Measurements from ENCODE around the gene APOA4.
"Not testable (repeated sequence)": the region's sequence is repeated elsewhere in the genome, so short reads cannot be mapped to it uniquely, and the experiment has no call there.

APOA4 gene

DNA sequence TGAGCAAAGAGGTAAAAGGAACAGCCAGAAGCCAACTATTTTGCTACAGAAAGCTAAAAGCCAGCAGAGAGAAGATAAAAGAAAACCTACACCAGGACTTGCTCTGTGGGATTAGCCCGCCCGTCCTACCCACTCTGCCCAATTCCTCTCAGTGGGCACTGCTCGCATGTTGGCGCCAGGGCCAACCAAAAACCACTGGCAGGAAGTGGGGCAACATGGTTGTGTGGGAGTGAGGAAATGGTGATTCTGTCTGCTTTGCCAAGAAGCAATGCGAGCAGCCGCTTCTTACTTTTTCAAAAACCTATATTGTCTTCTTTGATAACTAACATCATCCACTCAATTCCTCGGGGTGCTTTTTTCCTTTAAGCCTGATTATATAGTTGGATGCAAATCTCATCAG, 28.5 kb upstream of the APOA4 start:
- H3K27ac ChIP-seq = no peak overlapping the region
- no peak for DNase-seq (ENCODE audit: low read depth, low spot score)

- H3K27ac ChIP-seq = no peak overlapping the region
- DNase-seq (ENCODE audit: low read depth, low spot score) = no peak
Observed at GRCh38 chr11:116849486-116849885, 26.4 kb upstream of the APOA4 start.

GRCh38 chr11:116849060-116849459, 26.0 kb upstream of the APOA4 start:
- no peak overlapping the region for H3K27ac ChIP-seq

GRCh38 chr11:116847612-116848011, 24.5 kb upstream of the APOA4 start:
- H3K27ac ChIP-seq = no peak overlapping the region
- no peak for DNase-seq (ENCODE audit: low read depth, low spot score)

More at GRCh38 chr11:116849060-116849459, 26.0 kb upstream of the APOA4 start:
- no peak for DNase-seq (ENCODE audit: low read depth, low spot score)

DNA sequence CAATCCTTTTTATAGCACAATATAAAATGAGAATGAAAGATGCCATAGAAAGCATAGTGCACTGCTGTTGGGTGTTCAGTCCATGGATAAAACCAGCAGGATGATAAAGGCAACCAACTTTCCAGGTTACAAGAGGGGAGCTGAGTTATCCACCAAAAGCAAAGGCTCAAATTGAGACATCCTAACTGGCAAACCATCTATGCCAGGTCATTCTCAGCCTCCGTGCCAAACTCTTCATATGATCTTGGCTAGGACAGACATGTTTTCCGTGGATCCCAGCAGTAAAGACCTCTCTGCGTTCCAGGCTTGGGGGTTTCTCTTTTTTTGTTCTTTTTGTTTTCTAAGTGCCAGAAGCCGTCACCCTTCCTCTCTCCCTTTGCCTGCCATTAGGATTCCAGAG, 21.6 kb upstream of the APOA4 start:
- H3K27ac ChIP-seq = no peak overlapping the region
- DNase-seq (ENCODE audit: low read depth, low spot score) = no peak

GRCh38 chr11:116843661-116844060, 20.6 kb upstream of the APOA4 start:
- DNase-seq (ENCODE audit: low read depth, low spot score) = no peak
- H3K27ac ChIP-seq = no peak overlapping the region

- DNase-seq (ENCODE audit: low read depth, low spot score) = no peak
- H3K27ac ChIP-seq = no peak overlapping the region
Observed at GRCh38 chr11:116842909-116843308, 19.8 kb upstream of the APOA4 start.

GRCh38 chr11:116842117-116842516, 19.0 kb upstream of the APOA4 start:
- no peak overlapping the region for H3K27ac ChIP-seq
- DNase-seq (ENCODE audit: low read depth, low spot score) = no peak

- no peak for DNase-seq (ENCODE audit: low read depth, low spot score)
Observed at GRCh38 chr11:116840746-116841296, 17.7 kb upstream of the APOA4 start.

GRCh38 chr11:116840224-116840745, 17.2 kb upstream of the APOA4 start:
- DNase-seq (ENCODE audit: low read depth, low spot score) = no peak
- H3K27ac ChIP-seq = no peak overlapping the region

More at GRCh38 chr11:116840746-116841296, 17.7 kb upstream of the APOA4 start:
- H3K27ac ChIP-seq = no peak overlapping the region

- H3K27ac ChIP-seq = no peak overlapping the region
- DNase-seq (ENCODE audit: low read depth, low spot score) = no peak
Observed at GRCh38 chr11:116838321-116839084, 15.4 kb upstream of the APOA4 start.

GRCh38 chr11:116837231-116838091, 14.4 kb upstream of the APOA4 start, which contains the start of gene APOA1:
Gene APOA1, minus strand, starts transcription at chr11:116837622. Its CDS starts 235 bp downstream, at chr11:116837387.
- H3K27ac ChIP-seq = no peak within 1 kb of the TSS
- DNase-seq (ENCODE audit: low read depth, low spot score) = no peak

DNA sequence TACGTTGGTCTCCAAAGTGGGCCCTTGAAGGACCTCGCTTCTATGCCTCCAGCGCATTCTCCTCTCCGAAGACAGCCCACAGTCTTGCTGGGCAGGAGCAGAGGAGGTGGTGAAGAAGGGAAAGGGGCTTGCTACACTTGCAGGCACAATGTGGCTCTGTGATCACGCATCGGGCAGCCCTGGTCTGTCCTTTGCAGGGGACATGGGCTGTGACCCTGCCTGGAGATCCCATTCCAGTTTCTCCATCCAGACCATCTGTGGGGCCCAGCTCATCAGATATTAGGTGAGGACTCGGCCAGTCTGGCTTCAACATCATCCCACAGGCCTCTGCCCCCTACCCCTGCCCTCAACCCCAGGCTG, 13.5 kb upstream of the APOA4 start:
- no peak for DNase-seq (ENCODE audit: low read depth, low spot score)
- no peak overlapping the region for H3K27ac ChIP-seq

GRCh38 chr11:116835791-116836631, 12.9 kb upstream of the APOA4 start:
- no peak for DNase-seq (ENCODE audit: low read depth, low spot score)
- no peak overlapping the region for H3K27ac ChIP-seq

DNA sequence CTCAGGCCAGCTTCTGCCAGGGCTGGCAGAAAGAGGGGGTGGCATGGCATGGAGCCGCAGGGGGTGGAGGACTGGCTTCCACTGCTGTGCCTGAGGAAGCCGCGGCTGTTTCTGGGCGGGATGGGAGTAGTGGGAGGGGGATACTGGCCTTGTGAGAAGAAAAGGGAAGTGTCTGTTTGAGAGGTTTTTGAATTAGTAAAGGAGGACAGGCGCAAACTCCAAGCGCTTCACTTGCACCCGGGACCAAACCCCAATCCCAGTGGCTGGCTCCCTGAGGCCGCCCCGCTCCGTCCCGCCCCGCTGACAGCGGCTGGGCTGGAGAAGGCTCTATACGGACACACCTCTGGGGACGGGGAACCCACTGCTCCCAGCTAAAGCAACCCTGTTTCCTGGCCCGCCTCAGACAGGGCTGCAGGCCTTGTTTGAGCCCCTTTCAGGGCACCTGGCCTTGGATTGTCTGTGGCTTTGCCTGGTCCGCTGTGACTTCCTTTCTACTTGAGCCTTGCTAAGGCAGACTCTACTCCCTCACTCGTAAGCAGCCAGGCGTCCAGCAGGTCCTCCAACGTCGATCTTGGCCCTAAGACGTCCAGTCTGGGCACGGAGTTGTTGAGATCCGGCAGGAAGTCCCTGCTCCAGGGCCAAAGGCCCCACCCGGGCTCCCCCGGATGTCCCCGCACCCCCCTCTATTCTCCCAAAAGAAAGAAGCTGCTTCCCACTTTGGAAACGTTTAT, 12.1 kb upstream of the APOA4 start:
- no peak for DNase-seq (ENCODE audit: low read depth, low spot score)
- no peak overlapping the region for H3K27ac ChIP-seq

DNA sequence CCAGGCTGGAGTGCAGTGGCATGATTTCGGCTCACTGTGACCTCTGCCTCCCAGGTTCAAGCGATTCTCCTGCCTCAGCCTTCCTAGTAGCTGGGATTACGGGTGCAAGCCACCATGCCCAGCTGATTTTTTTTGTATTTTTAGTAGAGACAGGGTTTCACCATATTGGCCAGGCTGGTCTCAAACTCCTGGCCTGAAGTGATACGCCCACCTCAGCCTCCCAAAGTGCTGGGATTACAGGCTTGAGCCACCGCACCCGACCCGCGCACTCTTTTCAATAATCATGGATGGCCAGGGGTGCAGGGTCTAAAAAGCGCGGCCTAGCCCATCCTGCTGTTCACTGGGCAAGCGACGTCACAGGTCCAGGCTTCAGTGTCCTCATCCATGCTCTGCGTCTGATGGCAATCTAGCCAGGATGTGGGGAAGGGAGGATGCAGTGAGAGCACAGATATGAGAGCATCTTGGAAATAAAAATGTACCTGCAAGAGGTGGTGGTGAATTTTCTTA, 11.5 kb upstream of the APOA4 start:
- H3K27ac ChIP-seq; DNase-seq (ENCODE audit: low read depth, low spot score): not testable (repeated sequence)

- no peak for DNase-seq (ENCODE audit: low read depth, low spot score)
- no peak overlapping the region for H3K27ac ChIP-seq
Observed at GRCh38 chr11:116833816-116834534, 10.9 kb upstream of the APOA4 start.

DNA sequence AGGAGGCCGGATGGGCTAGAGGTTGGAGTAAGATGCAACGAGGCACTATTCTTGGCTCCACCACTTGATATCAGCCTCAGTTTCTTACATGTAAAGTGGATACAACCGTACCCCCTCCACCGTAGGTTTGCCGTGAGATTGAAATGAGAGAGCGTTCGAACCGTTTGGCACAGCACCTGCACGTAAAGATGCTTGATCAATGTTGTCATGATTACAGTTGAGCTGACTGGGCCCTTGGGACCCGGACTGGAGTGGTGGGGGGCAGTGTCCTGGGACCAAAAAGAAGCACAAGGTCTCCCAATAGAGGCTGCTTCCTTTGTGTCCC, 10.3 kb upstream of the APOA4 start:
- no peak for DNase-seq (ENCODE audit: low read depth, low spot score)
- H3K27ac ChIP-seq = no peak overlapping the region

Data from epithelial cell of prostate (primary cell).